ENCODE data around the gene IFTAP. TPM values are rescaled to one million over a fixed set of nuclear protein-coding genes. Genes with fewer than 3 reads are reported as not detected.

Gene IFTAP
- total RNA-seq, 1 experiment from 2014 or later = 25.3 TPM

- no peak for TF ChIP-seq EZH2 (IDR thresholded peaks at IDR 0.05; ENCODE audit: borderline replicate concordance, low read depth, low read length, poor library complexity, severe bottlenecking)
- TF ChIP-seq CTCF (conservative IDR thresholded peaks at IDR 0.05; ENCODE audit: low read depth, low read length) = no peak
- DNase-seq (ENCODE audit: low spot score) = no peak
- Histone ChIP-seq H3K9me3 (ENCODE audit: low read depth, low read length, poor library complexity, severe bottlenecking) (no peaks in the 10 kb centered on the region), H3K27ac (ENCODE audit: low read depth, low read length, poor library complexity, severe bottlenecking) (no peak overlapping the region), H3K27me3 (replicated peaks; ENCODE audit: insufficient read depth, low read depth, low read length, poor library complexity) (no peaks in the 10 kb centered on the region), H3K36me3 (ENCODE audit: insufficient read depth, low read length, poor library complexity, severe bottlenecking) (no peaks in the 10 kb centered on the region), H3K4me3 (ENCODE audit: low read depth, low read length, poor library complexity, severe bottlenecking) (no peak overlapping the region), H3K4me1 (ENCODE audit: insufficient read depth, low read length, poor library complexity, severe bottlenecking) (no peaks in the 10 kb centered on the region)
- BruUV-seq (replicated peaks) = no TSS peak
- ChIA-PET CTCF (interaction anchor here (0.5 kb wide), 1 partner anchor 15 kb away, joined by 4 read pairs; no protein-coding TSS in a partner anchor), POLR2A (ENCODE audit: low non-redundant PET) (interaction anchor here (0.6 kb wide), 1 partner anchor 26 kb away, joined by 3 read pairs; no protein-coding TSS in a partner anchor)
- intact Hi-C loops (cut with micrococcal nuclease; ENCODE audit: unreplicated experiment) = no loop called here
Observed at GRCh38 chr11:36693139-36693843, 99.0 kb downstream of the IFTAP start.

- Histone ChIP-seq H3K4me1 (ENCODE audit: insufficient read depth, low read length, poor library complexity, severe bottlenecking) (peaks cover 10% of the 10 kb centered on the region), H3K27ac (ENCODE audit: low read depth, low read length, poor library complexity, severe bottlenecking) (no peak overlapping the region), H3K9me3 (ENCODE audit: low read depth, low read length, poor library complexity, severe bottlenecking) (no peaks in the 10 kb centered on the region), H3K27me3 (replicated peaks; ENCODE audit: insufficient read depth, low read depth, low read length, poor library complexity) (no peaks in the 10 kb centered on the region), H3K4me3 (ENCODE audit: low read depth, low read length, poor library complexity, severe bottlenecking) (no peak overlapping the region), H3K36me3 (ENCODE audit: insufficient read depth, low read length, poor library complexity, severe bottlenecking) (no peaks in the 10 kb centered on the region)
- intact Hi-C loops (cut with micrococcal nuclease; ENCODE audit: unreplicated experiment) = no loop called here
- CTCF ChIA-PET = no interaction called here
- TF ChIP-seq EZH2 (IDR thresholded peaks at IDR 0.05; ENCODE audit: borderline replicate concordance, low read depth, low read length, poor library complexity, severe bottlenecking) = no peak
- no peak for TF ChIP-seq CTCF (conservative IDR thresholded peaks at IDR 0.05; ENCODE audit: low read depth, low read length)
- no TSS peak for BruUV-seq (replicated peaks)
- POLR2A ChIA-PET (ENCODE audit: low non-redundant PET) = no interaction called here
- no peak for DNase-seq (ENCODE audit: low spot score)
Observed at GRCh38 chr11:36695111-36695510, 100.8 kb downstream of the IFTAP start.

GRCh38 chr11:36695571-36695970, 101.3 kb downstream of the IFTAP start:
- no peaks in the 10 kb centered on the region for H3K9me3 ChIP-seq (ENCODE audit: low read depth, low read length, poor library complexity, severe bottlenecking)
- DNase-seq (ENCODE audit: low spot score) = no peak
- no peaks in the 10 kb centered on the region for H3K27me3 ChIP-seq (replicated peaks; ENCODE audit: insufficient read depth, low read depth, low read length, poor library complexity)
- TF ChIP-seq EZH2 (IDR thresholded peaks at IDR 0.05; ENCODE audit: borderline replicate concordance, low read depth, low read length, poor library complexity, severe bottlenecking) (no peak), CTCF (conservative IDR thresholded peaks at IDR 0.05; ENCODE audit: low read depth, low read length) (no peak)
- H3K36me3 ChIP-seq (ENCODE audit: insufficient read depth, low read length, poor library complexity, severe bottlenecking) = no peaks in the 10 kb centered on the region
- CTCF ChIA-PET = interaction anchor here (0.7 kb wide), 1 partner anchor 60 kb away, joined by 6 read pairs; no protein-coding TSS in a partner anchor
- intact Hi-C loops (cut with micrococcal nuclease; ENCODE audit: unreplicated experiment) = no loop called here
- H3K4me3 ChIP-seq (ENCODE audit: low read depth, low read length, poor library complexity, severe bottlenecking) = no peak overlapping the region
- no TSS peak for BruUV-seq (replicated peaks)
- no peak overlapping the region for H3K27ac ChIP-seq (ENCODE audit: low read depth, low read length, poor library complexity, severe bottlenecking)
- H3K4me1 ChIP-seq (ENCODE audit: insufficient read depth, low read length, poor library complexity, severe bottlenecking) = peaks cover 10% of the 10 kb centered on the region
- POLR2A ChIA-PET (ENCODE audit: low non-redundant PET) = no interaction called here
